ENCODE results near the gene ZNF318.

ZNF318 gene

DNA sequence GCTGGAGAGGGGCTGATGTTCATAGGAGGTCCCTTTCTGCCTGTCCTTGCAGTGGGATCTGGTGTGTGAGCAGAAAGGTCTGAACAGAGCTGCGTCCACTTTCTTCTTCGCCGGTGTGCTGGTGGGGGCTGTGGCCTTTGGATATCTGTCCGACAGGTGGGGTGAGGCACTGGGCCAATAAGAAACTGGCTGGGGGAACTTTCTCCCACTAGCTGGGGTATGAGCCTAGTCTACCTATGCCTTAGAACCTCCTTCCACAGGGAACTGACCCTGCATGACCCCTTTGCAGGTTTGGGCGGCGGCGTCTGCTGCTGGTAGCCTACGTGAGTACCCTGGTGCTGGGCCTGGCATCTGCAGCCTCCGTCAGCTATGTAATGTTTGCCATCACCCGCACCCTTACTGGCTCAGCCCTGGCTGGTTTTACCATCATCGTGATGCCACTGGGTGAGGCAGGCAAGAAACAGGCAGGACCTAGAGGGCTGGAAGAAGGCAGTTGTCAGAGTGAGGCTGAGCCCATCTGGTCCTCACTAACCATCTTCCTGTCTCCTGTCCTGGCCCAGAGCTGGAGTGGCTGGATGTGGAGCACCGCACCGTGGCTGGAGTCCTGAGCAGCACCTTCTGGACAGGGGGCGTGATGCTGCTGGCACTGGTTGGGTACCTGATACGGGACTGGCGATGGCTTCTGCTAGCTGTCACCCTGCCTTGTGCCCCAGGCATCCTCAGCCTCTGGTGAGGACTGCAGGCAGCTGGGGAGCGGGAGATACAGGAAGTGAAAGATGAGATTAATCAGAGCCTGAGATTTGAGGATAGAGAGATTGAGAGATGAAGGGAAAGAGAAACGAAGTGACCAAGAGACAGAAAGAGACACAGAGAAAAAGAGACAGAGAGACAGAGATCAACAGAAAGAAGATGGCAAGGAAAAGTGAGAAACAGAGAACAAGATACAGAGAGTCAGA lies 69.8 kb downstream of the ZNF318 start:
- DNase-seq = no peak

DNA sequence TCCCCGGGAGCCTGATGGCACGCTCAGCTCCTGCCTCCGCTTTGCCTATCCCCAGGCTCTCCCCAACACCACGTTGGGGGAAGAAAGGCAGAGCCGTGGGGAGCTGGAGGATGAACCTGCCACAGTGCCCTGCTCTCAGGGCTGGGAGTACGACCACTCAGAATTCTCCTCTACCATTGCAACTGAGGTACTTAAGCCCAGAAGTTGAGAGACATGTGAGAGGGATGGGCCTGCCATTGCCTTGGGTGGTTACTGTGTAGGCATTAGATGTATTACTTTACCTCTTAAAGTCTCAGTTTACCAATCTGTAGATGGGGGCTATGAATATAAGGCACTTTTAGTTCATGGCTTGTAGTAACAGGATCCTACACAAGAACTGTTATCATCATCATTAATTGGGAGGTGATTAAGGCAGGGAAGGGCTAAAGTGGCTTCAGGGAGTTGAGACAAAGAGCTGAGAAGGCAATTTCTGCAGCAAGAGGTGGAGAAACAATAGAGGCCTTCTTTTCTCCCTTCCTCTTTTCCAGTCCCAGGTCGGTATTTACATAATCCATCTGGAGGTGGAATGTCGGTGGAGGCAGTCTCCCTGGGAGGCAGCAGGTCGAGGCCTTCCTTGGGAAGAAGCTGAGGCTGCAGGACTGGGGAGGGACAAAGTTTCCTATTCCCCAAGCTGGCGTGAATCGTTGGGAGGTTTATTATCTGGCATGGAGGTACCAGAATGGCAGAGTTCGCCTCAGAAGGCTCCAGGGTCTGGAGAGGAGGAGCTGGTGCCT lies 70.7 kb downstream of the ZNF318 start:
- DNase-seq = no peak

DNA sequence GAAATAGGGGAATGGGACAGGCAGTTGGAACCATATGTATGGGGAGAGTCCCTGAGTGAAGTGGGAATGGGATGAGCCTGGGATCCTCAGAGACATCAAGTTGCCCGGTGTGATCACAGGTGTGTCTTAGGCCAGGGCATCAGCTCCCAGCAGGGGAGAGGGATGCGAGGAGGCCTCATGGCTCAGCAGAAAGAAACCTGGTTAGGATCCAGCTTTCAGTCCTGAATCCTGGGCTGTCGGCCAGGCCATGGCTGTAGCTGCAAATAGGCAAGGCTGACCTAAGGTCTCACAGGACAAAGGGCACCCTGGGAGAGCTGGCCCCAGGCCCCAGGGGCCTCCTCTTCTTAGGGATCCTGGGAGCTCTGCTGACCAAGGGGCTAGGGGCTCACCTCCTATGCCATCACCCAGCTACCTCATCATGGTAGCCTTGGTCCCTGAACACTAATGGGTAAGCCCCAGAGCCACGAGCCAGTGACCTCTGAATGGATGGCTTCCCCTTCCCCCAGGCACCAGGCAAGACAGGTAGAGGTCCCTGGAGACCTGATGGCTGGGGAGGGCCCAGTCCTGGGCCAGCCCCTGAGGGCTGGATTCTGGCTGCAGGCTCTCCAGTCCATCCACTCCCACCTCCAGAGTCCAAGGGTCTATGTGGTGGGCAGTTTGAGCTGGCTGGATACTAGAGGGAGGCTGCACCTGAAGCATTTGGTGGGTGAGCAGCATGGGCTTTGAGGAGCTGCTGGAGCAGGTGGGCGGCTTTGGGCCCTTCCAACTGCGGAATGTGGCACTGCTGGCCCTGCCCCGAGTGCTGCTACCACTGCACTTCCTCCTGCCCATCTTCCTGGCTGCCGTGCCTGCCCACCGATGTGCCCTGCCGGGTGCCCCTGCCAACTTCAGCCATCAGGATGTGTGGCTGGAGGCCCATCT lies 71.5 kb downstream of the ZNF318 start, which contains the start of gene SLC22A7:
Gene SLC22A7 (plus strand): TSS at position 617 of the 921 bp plus-strand sequence. CDS start 99 bp downstream, at position 716.
- no peak for DNase-seq

DNA sequence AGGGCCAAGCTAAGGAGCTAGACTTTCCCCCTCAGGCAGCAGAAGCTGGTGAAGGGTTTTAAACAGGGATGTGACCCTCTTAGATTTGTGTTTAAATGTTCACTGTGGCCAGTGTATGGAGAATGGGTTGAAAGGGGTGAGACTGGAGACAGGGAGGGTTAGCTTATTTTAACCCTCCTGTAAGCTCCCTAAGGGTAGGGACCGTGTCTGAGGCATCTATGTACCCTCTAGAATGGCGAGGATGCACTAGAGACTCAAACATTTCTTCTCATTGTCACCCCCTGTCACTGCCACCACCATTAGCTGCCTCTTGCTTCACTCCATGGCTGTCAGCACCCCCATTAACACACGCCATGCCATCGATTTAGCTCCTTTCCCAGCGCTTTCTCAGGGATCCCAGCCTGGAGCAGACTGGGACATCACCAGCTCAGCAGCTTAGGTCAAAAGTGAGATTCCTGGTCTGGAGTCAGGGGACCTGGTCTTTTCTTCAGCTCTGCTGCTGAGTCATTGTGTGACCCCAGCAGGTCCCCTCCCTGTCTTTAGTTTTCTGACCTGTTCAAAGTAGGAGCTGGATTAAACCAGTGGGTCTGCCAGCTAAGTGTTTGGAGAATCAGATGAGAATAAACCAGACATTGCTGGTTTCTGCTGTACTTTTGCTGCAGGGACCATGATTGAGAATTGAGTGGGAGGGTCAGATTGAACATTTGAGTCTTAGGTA lies 72.5 kb downstream of the ZNF318 start:
- DNase-seq = no peak

DNA sequence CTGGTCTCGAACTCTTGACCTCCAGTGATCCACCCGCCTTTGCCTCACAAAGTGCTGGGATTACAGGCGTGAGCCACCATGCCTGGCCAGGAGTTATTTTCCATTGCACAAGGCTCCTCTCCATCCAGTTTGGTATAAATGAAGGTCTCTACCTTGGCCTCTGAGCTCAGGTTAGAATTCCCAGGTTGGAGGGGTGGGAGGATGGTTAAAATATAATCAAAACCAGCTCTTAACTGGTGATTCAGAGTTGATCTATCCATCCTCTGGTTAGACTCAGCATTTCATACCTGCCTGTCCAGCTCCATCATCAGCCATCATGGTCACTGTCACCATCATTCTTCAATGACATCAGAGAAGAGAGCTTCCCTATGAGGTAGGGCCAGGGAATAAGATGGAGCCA lies 74.0 kb downstream of the ZNF318 start:
- no peak for DNase-seq

DNA sequence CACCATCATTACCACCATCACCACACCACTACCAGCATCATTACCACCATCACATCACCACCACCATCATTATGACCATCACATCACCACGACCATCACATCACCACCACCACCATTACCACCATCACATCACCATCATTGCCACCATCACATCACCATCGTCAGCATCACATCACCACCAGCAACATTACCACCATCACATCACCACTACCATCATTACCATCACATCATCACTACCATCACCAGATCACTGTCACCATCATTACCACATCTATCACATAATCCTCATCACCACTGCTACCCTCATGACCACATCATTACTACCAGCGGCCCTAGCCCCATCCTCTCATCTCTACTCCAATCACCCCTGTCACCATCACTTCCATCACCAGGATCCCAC lies 74.9 kb downstream of the ZNF318 start:
- DNase-seq = no peak

DNA sequence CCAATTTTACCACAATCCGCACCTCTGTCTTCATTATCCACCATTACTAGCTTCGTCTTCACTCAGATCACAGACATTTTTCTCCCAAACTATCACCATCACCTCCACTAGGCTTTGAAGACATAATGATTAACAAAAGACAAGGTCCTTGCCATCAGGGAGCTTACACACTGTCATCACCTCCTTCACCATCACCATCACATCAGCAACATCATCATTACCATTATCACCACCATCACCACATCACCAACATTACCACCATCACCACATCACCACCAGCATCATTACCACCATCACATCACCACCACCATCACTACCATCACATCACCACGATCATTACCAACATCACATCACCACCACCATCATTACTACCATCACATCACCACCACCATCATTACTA lies 75.7 kb downstream of the ZNF318 start:
- DNase-seq = no peak

DNA sequence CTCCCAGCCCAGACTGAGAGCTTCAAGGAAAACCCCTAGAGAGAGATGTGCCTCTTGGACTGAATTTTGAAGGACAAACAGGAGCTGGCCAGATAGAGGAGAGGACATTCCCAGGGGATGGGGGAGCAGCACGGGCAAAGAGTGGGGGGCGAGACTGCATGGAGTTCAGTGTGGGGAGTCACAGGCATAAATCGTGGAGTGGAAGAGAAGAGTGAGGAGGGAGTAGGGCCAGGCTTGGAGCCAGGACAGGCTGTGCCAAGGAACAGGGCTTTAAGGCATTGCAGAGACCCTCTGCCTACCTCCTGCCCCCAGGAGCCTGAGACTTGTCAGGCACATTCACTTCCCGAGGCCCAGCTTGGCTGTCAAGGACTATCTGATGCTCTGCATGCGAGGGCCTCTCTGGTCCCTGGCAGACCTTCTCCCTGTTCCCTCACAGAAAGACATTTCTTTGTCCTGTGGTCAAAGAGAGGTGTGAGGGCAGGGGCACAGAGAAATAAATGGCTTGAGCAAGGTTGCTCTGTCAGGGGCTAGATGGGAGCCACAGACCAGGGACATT lies 76.6 kb downstream of the ZNF318 start:
- DNase-seq = no peak

DNA sequence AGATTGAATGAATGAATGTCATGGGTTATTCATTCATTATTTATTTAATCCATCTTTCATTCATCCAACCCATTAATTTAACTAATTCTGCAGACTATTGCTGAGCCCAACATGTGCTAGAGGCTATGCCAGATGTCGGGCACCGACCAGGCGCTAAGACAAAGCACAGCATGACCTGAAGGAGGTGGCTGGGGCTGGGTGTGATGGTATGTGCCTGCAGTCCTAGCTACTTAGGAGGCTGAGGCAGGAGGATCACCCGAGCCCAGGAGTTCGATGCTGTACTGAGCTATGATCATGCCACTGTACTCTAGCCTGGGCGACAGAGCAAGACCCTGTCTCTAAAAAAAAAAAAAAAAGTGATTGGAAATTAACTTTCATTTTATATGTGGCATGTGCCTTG lies 77.1 kb downstream of the ZNF318 start:
- DNase-seq = no peak

DNA sequence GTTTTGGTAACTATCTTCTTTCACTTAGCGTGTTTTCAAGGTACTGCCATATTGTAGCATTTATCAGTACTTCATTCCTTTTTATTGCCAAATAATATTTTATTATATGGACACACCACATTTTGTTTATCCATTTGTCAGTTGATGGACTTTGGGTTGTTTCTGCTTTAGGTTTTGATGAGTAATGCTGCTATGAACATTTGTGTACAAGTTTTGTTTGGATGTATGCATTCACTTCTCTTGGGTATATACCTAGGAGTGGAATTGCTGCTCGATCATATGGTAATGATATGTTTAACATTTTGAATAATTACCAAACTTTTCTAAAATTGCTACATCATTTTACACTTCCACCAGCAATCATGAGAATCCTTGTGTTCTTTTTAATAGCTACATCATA lies 77.7 kb downstream of the ZNF318 start:
- no peak for DNase-seq

DNA sequence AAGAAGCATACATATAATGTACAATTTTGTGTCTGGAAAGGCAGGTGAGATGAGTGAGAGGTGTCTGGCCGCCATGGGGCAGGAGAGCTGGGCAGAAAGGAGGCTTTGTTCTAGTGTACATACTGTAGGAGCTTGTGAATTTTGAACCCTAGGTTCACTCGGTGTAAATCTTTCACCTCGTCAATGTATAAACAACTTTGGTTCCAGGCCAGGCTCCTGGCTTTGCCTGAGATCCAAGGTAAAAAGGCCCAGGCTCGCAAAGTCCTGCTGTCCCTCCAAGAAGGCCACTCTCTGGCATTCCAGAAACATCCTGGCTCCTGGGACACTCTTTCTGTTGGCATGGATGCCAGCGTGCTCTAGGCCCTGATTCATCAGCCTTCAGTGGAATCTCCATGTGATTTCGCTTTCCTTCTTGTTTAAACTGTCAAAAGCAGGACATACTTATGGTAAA lies 78.5 kb downstream of the ZNF318 start:
- no peak for DNase-seq

DNA sequence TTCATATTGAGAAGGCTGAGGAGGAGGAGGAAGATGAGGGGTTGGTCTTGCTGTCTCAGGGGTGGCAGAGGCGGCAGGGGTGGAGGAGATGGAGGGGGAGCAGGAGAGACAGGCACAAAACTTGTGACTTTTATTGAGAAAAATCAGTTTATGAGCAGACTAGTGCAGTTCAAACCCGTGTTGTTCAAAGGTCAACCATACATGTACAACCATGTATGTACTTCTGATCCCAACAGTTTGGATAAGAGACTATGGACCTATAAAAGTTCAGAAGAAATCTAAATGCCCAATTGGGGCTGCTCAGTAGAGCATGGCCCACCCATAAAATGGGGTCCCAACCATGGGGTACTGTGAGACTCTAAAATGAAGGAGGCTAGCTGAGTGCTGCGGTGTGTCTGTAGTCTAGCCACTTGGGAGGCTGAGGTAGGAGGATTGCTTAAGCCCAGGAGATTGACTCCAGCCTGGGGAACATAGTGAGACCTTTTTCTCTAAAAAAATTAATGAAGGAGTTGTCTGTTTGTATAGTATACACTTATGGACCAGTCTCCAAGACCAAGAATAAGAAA lies 79.0 kb downstream of the ZNF318 start:
- no peak for DNase-seq

DNA sequence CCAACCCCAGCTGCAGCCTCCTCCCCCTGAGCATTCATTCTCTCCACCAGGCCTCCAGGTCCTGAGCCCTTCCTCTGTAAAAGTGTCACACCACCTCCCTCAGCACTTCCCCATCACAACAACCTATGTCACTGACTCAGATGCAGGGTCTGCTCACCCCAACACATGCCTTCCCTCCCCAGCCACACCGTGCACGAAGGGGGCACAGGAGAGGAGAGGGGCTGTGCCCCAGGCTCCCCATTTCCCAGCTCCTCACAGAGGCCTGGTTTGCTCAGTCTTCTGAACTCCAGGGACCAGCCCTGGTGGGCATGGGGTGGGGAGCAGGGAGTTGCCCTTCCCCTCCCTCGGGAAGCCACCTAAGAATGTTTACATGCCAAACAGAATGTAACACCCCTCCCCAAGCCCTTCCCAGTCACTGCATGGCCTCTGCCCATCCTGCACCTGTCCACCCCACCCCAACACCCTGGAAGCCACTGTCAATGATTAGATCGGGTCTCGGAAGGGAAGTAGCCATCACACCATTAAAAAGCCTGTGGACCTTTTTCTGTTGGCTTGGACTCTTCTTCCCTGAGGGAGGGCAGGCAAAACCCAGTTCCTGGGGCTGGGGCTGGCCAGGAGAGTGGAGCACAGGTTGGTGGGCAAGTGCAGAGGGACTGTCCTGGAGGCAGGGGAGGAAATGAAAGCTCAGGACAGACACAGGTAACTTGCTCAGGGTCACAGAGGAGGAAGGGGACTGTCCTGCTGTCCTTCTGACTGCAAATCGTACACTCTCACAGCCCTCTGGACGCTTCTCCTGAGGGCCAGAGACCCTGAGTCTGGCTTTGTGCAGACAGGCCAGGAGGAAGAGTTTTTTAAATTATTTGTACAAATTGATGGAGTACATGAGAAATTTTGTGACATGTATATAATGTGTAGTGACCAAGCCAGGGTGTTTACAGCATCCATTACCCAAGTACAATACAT lies 81.4 kb downstream of the ZNF318 start:
- no peak for DNase-seq

DNA sequence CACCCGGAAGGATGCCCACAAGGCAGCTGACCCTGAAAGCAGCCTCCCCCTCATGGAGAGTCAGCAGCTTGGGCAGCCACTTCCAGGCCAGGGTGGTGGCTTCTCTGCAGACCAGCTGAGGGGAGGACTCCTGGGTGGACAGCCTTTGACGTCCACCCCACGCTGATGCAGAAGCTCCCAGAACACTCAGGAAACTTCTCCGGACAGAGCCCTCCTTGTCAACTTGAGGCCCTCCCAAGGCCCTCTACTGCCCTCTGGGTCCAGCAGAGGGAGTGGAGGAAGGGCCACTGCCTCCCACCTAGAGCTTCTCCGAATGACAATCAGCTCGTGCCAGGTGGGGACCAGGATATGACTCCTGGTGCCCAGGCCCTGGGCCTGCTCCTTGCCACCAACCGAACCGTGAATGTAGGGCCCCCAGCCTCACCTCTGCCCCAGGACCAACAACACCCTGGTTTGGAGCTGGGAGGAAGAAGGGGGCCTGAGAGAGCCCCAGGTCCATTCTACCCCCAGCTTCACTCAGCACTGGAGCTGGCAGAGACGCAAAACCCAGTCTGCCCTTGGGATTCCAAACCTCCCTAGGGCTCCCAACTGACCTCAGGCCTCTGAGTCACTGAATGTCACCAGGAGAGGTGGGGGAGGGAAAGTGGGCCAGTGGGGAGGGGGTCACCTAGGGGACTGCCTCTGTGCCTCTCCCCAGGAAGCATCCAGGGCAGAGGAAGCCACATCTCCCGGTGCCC lies 82.3 kb downstream of the ZNF318 start:
- no peak for DNase-seq

DNA sequence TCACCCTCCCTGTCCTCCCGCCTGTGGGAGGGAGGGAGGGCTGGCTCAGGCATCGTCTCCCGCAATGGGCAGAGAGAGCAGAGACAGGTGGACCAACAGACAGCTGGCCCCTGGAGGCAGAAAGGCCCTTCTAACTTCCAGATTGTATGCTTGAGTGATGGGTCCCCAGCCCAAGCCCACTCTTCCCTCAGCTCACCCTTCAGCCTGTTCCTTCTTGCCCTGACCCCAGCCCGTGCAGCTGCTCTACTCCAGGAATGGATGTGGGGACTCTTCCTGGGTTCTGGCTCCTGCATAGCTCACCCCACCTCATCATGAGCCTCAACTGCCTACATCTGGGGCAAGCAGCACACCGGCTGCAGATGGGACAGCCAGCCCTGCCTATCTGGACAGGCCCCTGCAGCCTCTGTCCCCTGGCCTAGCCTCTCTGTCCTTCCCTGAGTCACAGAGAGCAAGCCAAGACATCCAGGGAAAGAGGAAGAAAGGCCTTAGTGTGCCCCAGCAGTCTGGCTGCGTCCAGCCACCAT lies 82.9 kb downstream of the ZNF318 start:
- no peak for DNase-seq

Measured in CD4-positive, alpha-beta T cell treated with Interleukin-4 for 4 hours (primary cell).